Karpas-422 (cell line): Measurements from ENCODE around the gene CTCF. TPM values are rescaled to one million over a fixed set of nuclear protein-coding genes. Genes with fewer than 3 reads are reported as not detected.

Source experiments
- DNase-seq: peaks from one replicate; pipeline ENCODE4 v3.0.0-alpha.2; 2015
- H2AFZ ChIP-seq: fragments of 200-600 bp; sonication (generic); 2 replicates; pipeline ENCODE4 v1.6.1; 2014; ENCODE audit warnings: antibody characterized with exemption, low read length, mixed read lengths
- H3K27ac ChIP-seq: fragments of 200-600 bp; sonication (generic); 2 replicates; pipeline ENCODE4 v1.5.1; 2014; ENCODE audit warnings: mild to moderate bottlenecking, low read length, moderate library complexity
- H3K27me3 ChIP-seq: fragments of 200-600 bp; sonication (generic); 2 replicates; pipeline ENCODE4 v1.6.1; 2014; ENCODE audit warnings: low read length, mixed read lengths
- H3K36me3 ChIP-seq: fragments of 200-600 bp; sonication (generic); 2 replicates; pipeline ENCODE4 v1.6.1; 2014; ENCODE audit warnings: low read length, mixed read lengths; ENCODE audit not compliant: insufficient read depth
- H3K4me1 ChIP-seq: fragments of 200-600 bp; sonication (generic); 2 replicates; pipeline ENCODE4 v1.6.1; 2014; ENCODE audit warnings: mild to moderate bottlenecking, low read length, mixed read lengths
- H3K4me2 ChIP-seq: fragments of 200-600 bp; sonication (generic); 2 replicates; pipeline ENCODE4 v1.6.1; 2014; ENCODE audit warnings: low read length, low read depth, mild to moderate bottlenecking; ENCODE audit not compliant: poor library complexity, severe bottlenecking
- H3K4me3 ChIP-seq: fragments of 200-600 bp; sonication (generic); 2 replicates; pipeline ENCODE4 v1.5.1; 2014; ENCODE audit warnings: mild to moderate bottlenecking, antibody characterized with exemption, low read length, mixed read lengths
- H3K79me2 ChIP-seq: fragments of 200-600 bp; sonication (generic); 2 replicates; pipeline ENCODE4 v1.6.1; 2014; ENCODE audit warnings: mild to moderate bottlenecking, low read length, mixed read lengths
- H3K9ac ChIP-seq: fragments of 200-600 bp; sonication (generic); 2 replicates; pipeline ENCODE4 v1.6.0; 2014; ENCODE audit warnings: low read length
- H3K9me2 ChIP-seq: fragments of 200-600 bp; sonication (generic), shearing (Covaris generic); replicated peaks from 2 replicates; pipeline ENCODE4 v1.6.0; 2014; ENCODE audit warnings: mild to moderate bottlenecking, low read length, moderate library complexity; ENCODE audit not compliant: insufficient read depth
- H3K9me3 ChIP-seq: fragments of 300-700, 200-600 bp; sonication (generic); 2 replicates; pipeline ENCODE4 v1.6.1; 2014; ENCODE audit warnings: low read length, mixed read lengths
- H4K20me1 ChIP-seq: fragments of 200-600 bp; sonication (generic); 2 replicates; pipeline ENCODE4 v1.6.1; 2014; ENCODE audit warnings: mild to moderate bottlenecking, antibody characterized with exemption, low read length, low read depth; ENCODE audit not compliant: insufficient read depth
- total RNA-seq: library from RNA; depleted of rRNA; stranded (reverse); fragments of >200 nt; shearing (Covaris generic); gene quantifications from 2 replicates; pipeline ENCODE4 v1.2.3, GENCODE V29; 2014; ENCODE audit warnings: low replicate concordance

The CTCF gene
- total RNA-seq, 1 experiment from 2014 or later: 29.5 TPM

DNA sequence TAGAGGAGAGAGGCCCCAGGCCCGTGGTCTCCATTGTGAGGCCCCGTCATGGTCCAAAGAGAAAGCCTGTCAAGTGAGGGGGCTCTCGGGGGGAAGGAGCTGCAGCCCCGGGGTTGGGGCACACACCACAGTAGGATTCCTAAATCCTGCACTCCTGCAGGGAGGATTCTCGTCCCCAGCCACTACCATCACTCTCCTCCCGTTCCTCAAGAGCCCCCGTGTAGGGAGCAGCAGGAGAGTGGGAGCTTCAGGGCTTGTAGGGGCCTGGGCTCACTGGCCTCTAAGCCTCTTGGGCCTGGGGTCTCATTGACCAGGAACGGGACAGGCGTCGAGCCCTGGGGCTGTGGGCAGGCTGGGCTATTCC is 105.1 kb downstream of the CTCF start:
- Histone ChIP-seq H3K9ac (peak overlapping the region; percentile 92), H3K36me3 (no peaks in the 10 kb centered on the region), H3K27ac (peak overlapping the region; percentile 91), H3K9me2 (no peaks in the 10 kb centered on the region), H3K79me2 (no peaks in the 10 kb centered on the region), H3K4me2 (peak overlapping the region; percentile 92), H3K9me3 (no peaks in the 10 kb centered on the region), H4K20me1 (no peaks in the 10 kb centered on the region), H3K4me3 (peak overlapping the region; percentile 83), H3K27me3 (no peaks in the 10 kb centered on the region), H3K4me1 (peaks cover 52% of the 10 kb centered on the region), H2AFZ (peak overlapping the region; percentile 61; the same call in 1 of the 2 replicates)
- no peak for DNase-seq

DNA sequence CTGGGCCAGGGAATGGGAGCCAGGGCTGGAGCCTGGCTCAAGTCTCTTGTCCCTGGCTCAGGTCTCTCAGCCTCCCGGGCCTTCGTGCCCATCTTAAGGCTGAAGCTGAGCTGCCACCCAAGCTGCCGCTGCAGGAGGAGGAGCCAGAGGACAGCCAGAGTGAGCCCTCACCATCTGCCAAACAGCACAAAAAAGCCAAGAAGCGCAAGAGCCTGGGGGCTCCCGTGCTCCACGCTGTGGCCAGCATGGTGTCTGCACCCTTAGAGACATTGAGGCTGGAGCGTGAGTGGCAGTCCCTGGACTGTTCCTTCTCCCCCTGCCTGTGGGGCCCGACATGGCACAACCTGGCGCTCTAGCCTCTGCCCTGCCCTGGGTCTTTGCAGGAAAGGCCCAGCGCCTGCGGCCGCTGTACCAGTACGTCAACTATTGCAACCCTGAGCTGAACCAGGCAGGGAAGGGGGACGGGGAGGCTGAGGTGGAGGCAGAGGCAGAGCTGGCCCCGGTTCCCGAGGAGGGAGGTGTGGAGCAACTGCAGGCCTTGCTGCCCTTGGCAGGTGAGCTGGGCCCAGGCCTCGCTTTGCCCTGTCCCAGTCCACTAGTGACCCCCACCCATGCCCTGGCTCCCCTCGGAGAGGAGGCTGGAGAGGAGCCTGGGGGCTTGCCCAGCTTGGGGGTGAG is 105.6 kb downstream of the CTCF start:
- no peaks in the 10 kb centered on the region for H4K20me1 ChIP-seq
- DNase-seq: peak; percentile 98
- no peaks in the 10 kb centered on the region for H3K9me3 ChIP-seq
- no peak overlapping the region for H2AFZ ChIP-seq
- H3K4me2 ChIP-seq: peak overlapping the region; percentile 92
- peak overlapping the region; percentile 83; the same call in 1 of the 2 replicates for H3K4me3 ChIP-seq
- H3K36me3 ChIP-seq: no peaks in the 10 kb centered on the region
- peak overlapping the region; percentile 91 for H3K27ac ChIP-seq
- no peaks in the 10 kb centered on the region for H3K9me2 ChIP-seq
- peaks cover 54% of the 10 kb centered on the region for H3K4me1 ChIP-seq
- 0 out of 2 replicates have a peak, but pooled peaks cover under 1% of the 10 kb centered on the region for H3K79me2 ChIP-seq
- no peaks in the 10 kb centered on the region for H3K27me3 ChIP-seq
- peak overlapping the region; percentile 92 for H3K9ac ChIP-seq

DNA sequence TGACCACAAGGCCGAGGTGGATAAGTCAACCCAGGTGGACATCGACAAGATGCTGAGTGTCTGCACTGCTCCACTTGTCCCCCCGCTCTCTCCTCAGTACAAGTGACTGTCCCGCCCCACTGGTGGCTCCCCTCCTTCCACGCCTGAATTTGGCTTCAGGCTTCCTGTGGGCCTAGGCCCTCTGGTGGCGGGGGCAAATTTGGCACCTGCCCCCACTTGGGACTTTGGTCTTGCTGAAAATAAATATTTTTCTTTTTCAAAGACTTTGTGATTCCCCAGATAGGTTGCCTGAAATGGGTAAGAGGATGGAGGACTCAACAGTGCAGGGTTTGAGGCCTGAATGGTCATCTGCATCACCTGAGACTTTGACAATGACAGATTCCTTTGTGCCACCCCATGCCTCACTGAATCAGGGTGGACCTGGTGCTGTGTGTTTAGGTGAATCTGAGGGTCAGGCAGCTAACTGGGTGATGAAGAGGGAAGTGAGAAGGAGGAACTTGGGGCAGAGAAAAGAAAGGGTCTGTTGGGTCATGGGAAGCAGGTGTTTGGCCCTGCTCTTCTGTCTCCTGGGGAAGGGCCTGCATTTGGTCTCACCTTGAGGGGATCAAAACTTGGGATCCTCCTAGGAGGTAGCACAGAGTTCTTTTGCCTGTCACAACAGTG is 106.3 kb downstream of the CTCF start:
- peak overlapping the region; percentile 91 for H3K27ac ChIP-seq
- H3K9me2 ChIP-seq: no peaks in the 10 kb centered on the region
- peak overlapping the region; percentile 92 for H3K4me2 ChIP-seq
- DNase-seq: peak; percentile 68
- H3K4me1 ChIP-seq: peaks cover 61% of the 10 kb centered on the region
- no peaks in the 10 kb centered on the region for H3K36me3 ChIP-seq
- no peak overlapping the region for H2AFZ ChIP-seq
- H3K4me3 ChIP-seq: peak overlapping the region; percentile 19; the same call in 1 of the 2 replicates
- H3K79me2 ChIP-seq: 0 out of 2 replicates have a peak, but pooled peaks cover 6% of the 10 kb centered on the region
- H3K9me3 ChIP-seq: no peaks in the 10 kb centered on the region
- no peaks in the 10 kb centered on the region for H3K27me3 ChIP-seq
- peak overlapping the region; percentile 51 for H3K9ac ChIP-seq
- no peaks in the 10 kb centered on the region for H4K20me1 ChIP-seq

- Histone ChIP-seq H3K9ac (peak overlapping the region; percentile 51; the same call in 1 of the 2 replicates), H3K27ac (peak overlapping the region; percentile 91), H3K9me2 (no peaks in the 10 kb centered on the region), H3K4me2 (peak overlapping the region; percentile 92), H3K9me3 (no peaks in the 10 kb centered on the region), H3K4me1 (peaks cover 69% of the 10 kb centered on the region), H2AFZ (no peak overlapping the region), H3K36me3 (no peaks in the 10 kb centered on the region), H3K27me3 (no peaks in the 10 kb centered on the region), H3K4me3 (no peak overlapping the region), H3K79me2 (0 out of 2 replicates have a peak, but pooled peaks cover 6% of the 10 kb centered on the region), H4K20me1 (no peaks in the 10 kb centered on the region)
- no peak for DNase-seq
Measured at GRCh38 chr16:67669499-67670101, 107.3 kb downstream of the CTCF start.

GRCh38 chr16:67672306-67672705 is 110.0 kb downstream of the CTCF start:
- no peak overlapping the region for H3K4me2 ChIP-seq
- no peaks in the 10 kb centered on the region for H3K27me3 ChIP-seq
- peaks cover 64% of the 10 kb centered on the region for H3K4me1 ChIP-seq
- H4K20me1 ChIP-seq: no peaks in the 10 kb centered on the region
- no peak overlapping the region for H2AFZ ChIP-seq
- H3K79me2 ChIP-seq: 0 out of 2 replicates have a peak, but pooled peaks cover 10% of the 10 kb centered on the region
- H3K9me2 ChIP-seq: no peaks in the 10 kb centered on the region
- H3K36me3 ChIP-seq: no peaks in the 10 kb centered on the region
- H3K27ac ChIP-seq: no peak overlapping the region
- H3K4me3 ChIP-seq: no peak overlapping the region
- H3K9me3 ChIP-seq: no peaks in the 10 kb centered on the region
- no peak overlapping the region for H3K9ac ChIP-seq
- no peak for DNase-seq

GRCh38 chr16:67672739-67673662 is 110.7 kb downstream of the CTCF start:
- no peak overlapping the region for H2AFZ ChIP-seq
- no peaks in the 10 kb centered on the region for H4K20me1 ChIP-seq
- H3K27ac ChIP-seq: peak overlapping the region; percentile 41
- peak overlapping the region; percentile 4 for H3K4me2 ChIP-seq
- no peaks in the 10 kb centered on the region for H3K9me3 ChIP-seq
- peak; percentile 88 for DNase-seq
- 0 out of 2 replicates have a peak, but pooled peaks cover 10% of the 10 kb centered on the region for H3K79me2 ChIP-seq
- no peaks in the 10 kb centered on the region for H3K9me2 ChIP-seq
- H3K4me1 ChIP-seq: peaks cover 57% of the 10 kb centered on the region
- no peak overlapping the region for H3K4me3 ChIP-seq
- no peaks in the 10 kb centered on the region for H3K36me3 ChIP-seq
- no peaks in the 10 kb centered on the region for H3K27me3 ChIP-seq
- peak overlapping the region; percentile 13 for H3K9ac ChIP-seq

DNA sequence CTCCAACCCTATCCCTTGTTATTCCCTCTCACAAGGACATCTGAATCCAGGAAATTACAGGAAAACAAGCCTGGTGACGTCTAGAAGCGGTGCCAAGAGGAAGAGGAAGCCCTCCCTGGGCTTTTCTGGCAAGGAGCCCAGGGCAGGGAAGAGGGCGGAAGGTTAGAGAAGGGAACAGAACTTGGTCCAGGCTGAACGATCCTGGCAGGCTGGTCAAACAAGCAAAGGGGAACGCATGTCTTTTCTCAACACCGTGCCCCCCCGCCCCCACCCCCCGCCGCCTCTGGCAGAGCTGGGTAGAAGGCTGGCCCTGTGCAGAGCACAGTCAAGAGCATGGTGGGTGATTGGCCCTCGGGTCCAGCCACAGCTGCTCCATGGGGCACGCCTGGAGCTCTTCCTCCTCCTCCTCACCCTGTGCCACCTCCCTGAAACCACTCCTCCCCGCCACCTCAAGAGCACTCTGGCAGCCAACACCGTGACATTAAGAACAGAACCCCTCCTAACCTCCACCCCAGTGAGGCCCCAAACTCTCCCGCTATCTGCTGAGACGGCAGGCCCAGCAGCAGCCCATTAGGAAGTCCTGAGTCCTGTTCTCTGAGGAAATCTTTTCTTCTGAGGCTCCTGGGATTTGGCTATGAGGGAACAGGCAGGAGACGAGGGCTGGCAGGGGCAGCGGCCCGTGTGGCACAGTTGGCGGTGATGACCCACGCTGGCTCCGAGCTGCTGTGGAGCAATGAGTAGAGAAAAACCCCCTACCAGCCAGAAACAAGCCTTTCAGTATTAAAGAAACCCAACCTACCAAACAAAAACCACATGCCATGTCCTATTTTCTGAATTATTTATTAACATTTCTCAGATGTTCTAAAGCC is 111.6 kb downstream of the CTCF start:
- H3K79me2 ChIP-seq: 0 out of 2 replicates have a peak, but pooled peaks cover 10% of the 10 kb centered on the region
- H3K36me3 ChIP-seq: no peaks in the 10 kb centered on the region
- no peaks in the 10 kb centered on the region for H3K27me3 ChIP-seq
- no peak for DNase-seq
- H3K9me2 ChIP-seq: no peaks in the 10 kb centered on the region
- H3K9ac ChIP-seq: peak overlapping the region; percentile 13; the same call in 1 of the 2 replicates
- H2AFZ ChIP-seq: no peak overlapping the region
- H3K27ac ChIP-seq: peak overlapping the region; percentile 43
- peaks cover 47% of the 10 kb centered on the region for H3K4me1 ChIP-seq
- no peaks in the 10 kb centered on the region for H4K20me1 ChIP-seq
- no peaks in the 10 kb centered on the region for H3K9me3 ChIP-seq
- no peak overlapping the region for H3K4me3 ChIP-seq
- no peak overlapping the region for H3K4me2 ChIP-seq
